Measurements from ENCODE around the gene MYH16. TPM values are rescaled to one million over a fixed set of nuclear protein-coding genes. Genes with fewer than 3 reads are reported as not detected.

Gene MYH16
- total and polyA plus RNA-seq, 3 donors from 2014 or later, result 1.5 to 2.1 (median 2.0) TPM

GRCh38 chr7:99290980-99291607, 18.5 kb downstream of the MYH16 start:
- no peak for DNase-seq
- Histone ChIP-seq H3K4me3 (no peak overlapping the region), H3K27me3 (no peaks in the 10 kb centered on the region), H3K9me3 (no peaks in the 10 kb centered on the region), H3K27ac (no peak overlapping the region), H3K4me1 (no peaks in the 10 kb centered on the region), H3K36me3 (ENCODE audit: low read depth, missing control alignments) (no peaks in the 10 kb centered on the region)
- intact Hi-C loops (cut with DNase I; ENCODE audit: low total_unique reads), result no loop called here
- 76 to 84% methylated on average over 7 to 10 of the region's 10 CpGs for whole genome bisulfite sequencing, 2 donors
- no peak for TF ChIP-seq CTCF (IDR thresholded peaks at IDR 0.05)
- no peak for TF ChIP-seq POLR2A (IDR thresholded peaks at IDR 0.05)

GRCh38 chr7:99292127-99292526, 19.5 kb downstream of the MYH16 start:
- TF ChIP-seq CTCF (IDR thresholded peaks at IDR 0.05) (no peak), POLR2A (IDR thresholded peaks at IDR 0.05) (no peak)
- intact Hi-C loops (cut with DNase I; ENCODE audit: low total_unique reads), result no loop called here
- no peaks in the 10 kb centered on the region for H3K36me3 ChIP-seq (ENCODE audit: low read depth, missing control alignments)
- H3K9me3 ChIP-seq, result no peaks in the 10 kb centered on the region
- no peaks in the 10 kb centered on the region for H3K4me1 ChIP-seq
- no peak overlapping the region for H3K27ac ChIP-seq
- WGBS, 2 donors, result 85 to 91% methylated on average over 14 of the region's 14 CpGs
- no peak for DNase-seq
- no peaks in the 10 kb centered on the region for H3K27me3 ChIP-seq
- H3K4me3 ChIP-seq, result no peak overlapping the region

- intact Hi-C loops (cut with DNase I; ENCODE audit: low total_unique reads), result no loop called here
- H3K4me1 ChIP-seq, result no peaks in the 10 kb centered on the region
- 93 to 94% methylated on average over 1 of the region's 1 CpG for WGBS, 2 donors
Measured at GRCh38 chr7:99293167-99293566, 20.5 kb downstream of the MYH16 start.

GRCh38 chr7:99293650-99294049, 21.0 kb downstream of the MYH16 start:
- WGBS, 2 donors, result 86 to 88% methylated on average over 4 of the region's 4 CpGs
- Histone ChIP-seq H3K4me3 (no peak overlapping the region), H3K9me3 (no peaks in the 10 kb centered on the region), H3K27ac (no peak overlapping the region), H3K27me3 (no peaks in the 10 kb centered on the region), H3K36me3 (ENCODE audit: low read depth, missing control alignments) (no peaks in the 10 kb centered on the region), H3K4me1 (no peaks in the 10 kb centered on the region)
- DNase-seq, result no peak
- intact Hi-C loops (cut with DNase I; ENCODE audit: low total_unique reads), result no loop called here
- TF ChIP-seq CTCF (IDR thresholded peaks at IDR 0.05), result no peak
- TF ChIP-seq POLR2A (IDR thresholded peaks at IDR 0.05), result no peak

More at GRCh38 chr7:99293167-99293566, 20.5 kb downstream of the MYH16 start:
- Histone ChIP-seq H3K9me3 (no peaks in the 10 kb centered on the region), H3K4me3 (no peak overlapping the region), H3K27me3 (no peaks in the 10 kb centered on the region), H3K36me3 (ENCODE audit: low read depth, missing control alignments) (no peaks in the 10 kb centered on the region), H3K27ac (no peak overlapping the region)
- no peak for DNase-seq
- TF ChIP-seq POLR2A (IDR thresholded peaks at IDR 0.05) (no peak), CTCF (IDR thresholded peaks at IDR 0.05) (no peak)

- no peaks in the 10 kb centered on the region for H3K4me1 ChIP-seq
- no peaks in the 10 kb centered on the region for H3K27me3 ChIP-seq
- no peak overlapping the region for H3K4me3 ChIP-seq
- H3K36me3 ChIP-seq (ENCODE audit: low read depth, missing control alignments), result no peaks in the 10 kb centered on the region
- WGBS, 2 donors, result 85 to 92% methylated on average over 5 of the region's 5 CpGs
- intact Hi-C loops (cut with DNase I; ENCODE audit: low total_unique reads), result no loop called here
- no peak for DNase-seq
- TF ChIP-seq CTCF (IDR thresholded peaks at IDR 0.05), result no peak
- TF ChIP-seq POLR2A (IDR thresholded peaks at IDR 0.05), result no peak
- H3K27ac ChIP-seq, result no peak overlapping the region
- no peaks in the 10 kb centered on the region for H3K9me3 ChIP-seq
Measured at GRCh38 chr7:99296471-99296870, 23.8 kb downstream of the MYH16 start.

Data from testis (tissue), 3 donors.